Activated CD4-positive, alpha-beta T cell treated with anti-CD3 and anti-CD28 coated beads, Interleukin-2, Interleukin-4, amounts not matched to agents 100 ng/mL and 50 ng/mL, durations not matched to agents 16 hours and 8 hours (primary cell): ENCODE data around the gene SLC6A18.
A peak's percentile ranks its signal among the peaks of the same experiment; 100 is the strongest.

Experiments used
- DNase-seq: peaks from one replicate; pipeline ENCODE4 v3.0.0-alpha.2; 2020; ENCODE audit warnings: low spot score

SLC6A18 gene

DNA sequence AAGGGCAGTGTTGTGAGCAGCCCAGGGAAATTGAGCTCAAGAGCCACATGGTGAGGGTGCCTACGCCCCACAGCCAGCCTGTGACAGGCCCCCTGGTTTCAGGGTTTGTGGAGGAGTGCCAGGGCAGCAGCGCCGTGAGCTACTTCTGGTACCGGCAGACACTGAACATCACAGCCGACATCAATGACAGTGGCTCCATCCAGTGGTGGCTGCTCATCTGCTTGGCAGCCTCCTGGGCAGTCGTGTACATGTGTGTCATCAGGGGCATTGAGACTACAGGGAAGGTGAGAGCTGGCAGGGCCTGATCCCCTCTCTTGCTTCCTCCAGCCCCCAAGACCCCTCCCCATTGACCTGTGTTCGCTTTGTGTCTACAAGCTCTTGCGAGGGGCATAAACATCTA, 10.2 kb downstream of the SLC6A18 start:
- DNase-seq: no peak

DNA sequence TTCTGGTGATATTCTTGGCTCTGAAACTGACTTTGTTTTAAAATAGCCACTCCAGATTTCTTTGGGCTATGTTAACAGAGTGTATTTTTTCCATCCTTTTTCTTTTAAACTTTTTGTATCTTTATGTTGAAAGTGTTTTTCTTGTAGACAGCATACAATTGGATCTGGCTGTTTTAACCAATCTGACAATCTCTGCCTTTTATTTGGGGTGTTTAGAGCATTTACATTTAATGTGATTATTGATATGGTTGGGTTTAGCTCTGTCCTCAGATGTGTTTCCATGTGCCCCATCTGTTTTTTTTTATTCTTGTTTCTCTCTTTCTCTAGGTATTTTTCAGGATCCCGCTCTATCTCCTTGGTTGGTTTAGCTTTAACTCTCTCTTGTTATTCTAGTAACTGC, 10.7 kb downstream of the SLC6A18 start:
- DNase-seq: no peak

DNA sequence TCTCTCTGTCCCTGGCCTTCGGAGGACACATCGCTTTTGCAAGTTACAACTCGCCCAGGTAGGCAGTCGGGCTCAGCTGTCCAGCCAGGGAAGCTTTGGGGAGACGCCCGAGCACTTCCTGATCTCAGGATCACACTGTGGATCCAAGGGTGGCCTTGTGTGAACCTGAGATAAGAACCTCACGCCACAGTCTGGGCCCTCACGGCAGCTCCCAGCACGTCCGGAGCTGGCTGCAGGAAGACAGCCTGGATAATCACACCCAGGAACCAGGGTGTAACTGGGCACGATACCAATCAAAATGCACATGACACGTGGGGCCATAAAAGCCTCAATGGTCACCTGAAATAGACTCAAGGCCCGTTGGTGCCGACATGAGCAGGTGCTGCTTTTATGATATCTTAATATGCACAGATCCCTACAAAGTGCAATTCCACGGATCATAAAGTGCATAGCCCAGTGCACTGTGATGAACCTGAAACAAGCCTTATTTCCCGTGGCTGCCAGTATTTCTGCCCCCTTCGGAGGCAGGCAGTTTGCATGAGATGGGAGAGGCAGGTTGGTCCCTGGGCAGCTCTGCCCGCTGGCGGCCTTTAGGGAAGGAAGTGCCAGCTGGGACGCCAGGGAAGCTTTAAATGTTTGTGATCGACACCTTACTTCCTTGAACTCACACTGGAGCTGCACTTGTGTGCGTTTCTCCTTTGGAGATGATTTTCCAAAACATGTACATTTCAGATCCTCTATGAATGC, 14.5 kb downstream of the SLC6A18 start:
- no peak for DNase-seq

DNA sequence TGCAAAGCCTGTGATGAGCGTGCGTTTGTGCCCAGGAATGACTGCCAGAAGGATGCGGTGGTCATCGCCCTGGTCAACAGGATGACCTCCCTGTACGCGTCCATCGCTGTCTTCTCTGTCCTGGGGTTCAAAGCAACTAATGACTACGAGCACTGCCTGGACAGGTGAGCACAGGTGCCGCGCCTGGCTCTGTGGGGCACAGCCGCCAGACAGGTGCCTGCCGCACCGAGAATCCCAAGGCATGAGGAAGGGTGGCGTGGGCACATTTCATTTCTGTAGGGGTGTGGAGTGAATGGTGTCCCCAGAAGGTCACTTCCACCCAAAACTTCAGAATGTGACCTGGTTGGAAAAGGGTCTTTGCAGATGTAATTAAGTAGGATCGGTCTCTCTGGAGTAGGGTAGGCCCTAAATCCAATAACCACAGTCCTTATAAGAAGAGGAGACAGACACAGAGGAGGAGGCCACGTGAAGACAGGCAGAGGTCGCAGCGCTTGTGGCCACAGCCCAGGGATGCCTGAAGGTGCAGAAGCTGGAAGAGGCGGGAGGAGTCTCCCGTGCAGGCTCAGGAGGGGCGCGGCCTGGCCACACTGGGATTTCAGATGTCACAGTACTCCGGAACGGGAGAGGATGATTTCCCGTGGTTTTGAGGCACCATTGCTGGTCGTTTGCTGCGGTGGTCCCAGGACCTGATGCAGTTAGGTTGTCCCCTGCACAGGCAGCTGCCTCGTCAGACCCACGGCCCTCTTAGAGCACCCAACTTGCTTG, 15.5 kb downstream of the SLC6A18 start:
- DNase-seq: no peak

DNA sequence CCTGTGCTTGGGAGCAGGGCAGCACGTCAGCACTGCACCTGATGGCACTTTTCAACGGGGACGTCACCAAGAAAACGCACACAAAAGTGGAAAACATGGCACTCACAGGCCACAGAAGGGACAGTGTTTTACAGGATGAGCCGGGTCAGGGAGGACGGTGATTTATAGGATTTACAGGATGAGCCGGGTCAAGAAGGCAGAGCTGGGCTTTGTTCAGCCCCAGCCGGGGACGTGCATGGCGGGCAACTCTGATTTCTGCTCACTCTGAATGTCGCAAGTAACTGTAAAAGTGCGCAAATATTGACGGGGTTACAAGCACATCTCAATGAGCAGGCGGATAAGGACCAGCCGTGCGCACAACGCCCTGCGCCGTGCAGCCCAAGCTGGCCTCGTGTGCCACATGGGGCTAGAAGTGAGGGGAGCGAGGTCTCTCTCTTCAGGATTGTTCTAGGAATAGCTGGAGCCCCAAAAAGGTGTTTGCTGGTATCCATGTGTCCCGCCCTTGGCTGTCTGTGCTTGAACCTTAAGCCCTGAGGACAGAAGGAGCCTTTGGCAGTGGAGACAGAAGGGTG, 16.4 kb downstream of the SLC6A18 start:
- no peak for DNase-seq

DNA sequence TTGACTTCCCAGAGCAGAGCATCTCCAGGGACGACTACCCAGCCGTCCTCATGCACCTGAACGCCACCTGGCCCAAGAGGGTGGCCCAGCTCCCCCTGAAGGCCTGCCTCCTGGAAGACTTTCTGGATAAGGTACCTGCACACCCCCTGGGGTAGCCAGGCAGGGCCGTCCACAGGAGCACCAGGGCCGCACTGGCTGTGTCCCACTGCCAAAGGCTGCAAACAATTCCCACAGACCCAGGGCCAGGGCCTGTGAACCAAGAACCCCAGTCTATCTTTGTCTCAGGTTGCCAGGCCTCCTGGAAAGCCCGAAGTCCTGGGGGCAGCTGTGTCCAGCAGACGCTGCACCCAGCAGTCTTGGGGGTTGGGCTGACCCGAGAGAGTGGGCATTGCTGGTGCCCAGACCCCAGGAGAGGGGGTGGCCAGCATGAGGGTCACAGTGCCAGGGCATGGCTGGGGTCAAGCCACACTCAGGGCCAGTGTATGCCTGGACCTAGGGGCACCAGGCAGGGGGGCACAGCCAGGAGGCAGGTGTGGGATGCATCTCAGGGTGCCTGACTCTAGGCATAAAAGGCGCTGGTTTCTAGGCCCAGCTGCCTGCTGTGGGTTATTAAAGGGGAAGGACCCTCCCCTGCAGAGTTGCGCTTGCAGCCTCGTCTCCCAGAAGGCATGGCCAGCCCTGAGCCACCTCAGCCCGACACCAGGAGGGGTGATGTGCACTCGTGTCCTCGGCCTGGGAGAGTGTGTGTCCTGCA, 17.7 kb downstream of the SLC6A18 start:
- no peak for DNase-seq

DNA sequence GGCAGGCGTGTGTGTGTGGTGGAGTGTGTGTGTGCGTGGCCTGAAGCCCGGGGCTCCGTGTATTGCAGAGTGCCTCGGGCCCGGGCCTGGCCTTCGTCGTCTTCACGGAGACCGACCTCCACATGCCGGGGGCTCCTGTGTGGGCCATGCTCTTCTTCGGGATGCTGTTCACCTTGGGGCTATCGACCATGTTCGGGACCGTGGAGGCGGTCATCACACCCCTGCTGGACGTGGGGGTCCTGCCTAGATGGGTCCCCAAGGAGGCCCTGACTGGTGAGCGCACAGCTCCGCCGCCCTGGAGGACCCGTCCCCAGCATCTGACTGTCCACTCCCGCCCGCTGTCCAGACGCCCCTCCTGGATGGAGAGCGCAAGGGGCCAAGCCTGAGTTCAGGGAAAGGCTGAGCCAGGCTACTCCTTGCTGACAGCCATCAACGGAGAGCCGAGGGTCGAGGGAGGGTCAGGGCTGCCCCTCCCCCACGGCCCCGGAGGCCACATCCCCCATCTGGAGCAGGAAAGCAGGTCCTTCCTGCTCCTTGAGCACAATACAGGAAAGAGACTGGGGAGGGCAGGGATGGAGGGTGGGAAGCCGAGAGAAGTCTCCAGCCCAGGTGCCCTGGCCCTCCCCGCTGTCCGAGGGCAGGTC, 18.4 kb downstream of the SLC6A18 start:
- DNase-seq: no peak

DNA sequence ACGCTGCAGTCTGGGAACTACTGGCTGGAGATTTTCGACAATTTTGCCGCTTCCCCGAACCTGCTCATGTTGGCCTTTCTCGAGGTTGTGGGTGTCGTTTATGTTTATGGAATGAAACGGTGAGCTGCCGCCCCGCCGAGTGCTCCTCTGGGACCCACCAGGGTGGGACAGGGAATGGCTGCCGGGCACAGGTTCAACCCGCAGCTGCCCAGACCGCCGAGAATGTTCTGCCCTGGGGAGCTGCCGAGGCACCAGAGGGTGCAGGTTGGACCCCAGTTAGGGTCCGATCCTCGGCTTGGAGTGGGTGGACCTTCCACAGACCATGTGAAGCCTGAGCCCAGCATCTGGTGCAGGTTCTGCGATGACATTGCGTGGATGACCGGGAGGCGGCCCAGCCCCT, 19.1 kb downstream of the SLC6A18 start:
- DNase-seq: no peak

DNA sequence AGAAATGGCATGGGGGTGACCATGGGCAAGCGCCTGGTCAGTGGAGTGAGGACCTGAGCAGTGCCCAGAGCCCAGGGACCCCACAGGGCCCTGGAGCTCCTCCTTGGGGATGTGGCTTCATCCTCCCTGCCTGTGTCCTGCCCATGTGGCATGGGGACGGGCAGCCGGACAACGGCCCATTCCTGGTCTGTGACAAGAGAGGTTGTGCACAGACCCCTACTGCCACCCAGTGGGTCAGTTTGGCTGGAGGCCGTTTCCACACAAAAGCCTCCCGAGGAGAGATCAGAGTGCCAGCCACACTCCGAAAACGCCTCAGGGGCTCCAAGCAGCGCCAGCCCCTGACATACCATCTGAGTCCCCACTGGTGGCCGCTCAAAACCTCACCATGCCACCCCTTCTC, 19.8 kb downstream of the SLC6A18 start:
- no peak for DNase-seq

DNA sequence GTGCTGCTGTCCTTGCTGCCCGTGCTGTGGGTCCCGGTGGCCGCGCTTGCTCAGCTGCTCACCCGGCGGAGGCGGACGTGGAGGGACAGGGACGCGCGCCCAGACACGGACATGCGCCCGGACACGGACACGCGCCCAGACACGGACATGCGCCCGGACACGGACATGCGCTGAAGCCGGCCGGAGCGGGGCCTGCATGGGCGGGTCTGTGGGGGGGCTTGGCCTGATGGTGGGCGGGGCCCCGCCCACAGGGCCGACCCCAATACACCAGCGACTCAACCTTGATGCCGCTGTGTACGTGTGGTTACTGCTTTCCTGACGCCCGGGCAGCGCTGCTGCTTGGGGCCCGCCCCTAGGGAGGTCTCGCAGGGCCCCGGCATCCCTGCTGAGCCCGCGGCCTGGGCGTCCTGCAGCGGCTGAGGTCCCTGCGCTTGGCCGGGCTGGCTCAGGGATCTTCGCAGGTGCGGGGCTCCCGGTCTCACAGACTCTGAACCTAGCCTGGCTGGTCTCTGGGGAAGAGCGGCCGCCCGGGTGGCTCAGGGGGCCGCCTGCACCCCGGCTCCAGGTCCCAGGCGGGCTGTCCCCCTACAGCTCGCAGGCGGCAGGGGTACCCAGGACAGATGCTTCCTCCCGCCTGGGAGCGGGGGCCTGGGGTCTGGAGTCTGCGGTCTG, 20.9 kb downstream of the SLC6A18 start:
- DNase-seq: no peak

DNA sequence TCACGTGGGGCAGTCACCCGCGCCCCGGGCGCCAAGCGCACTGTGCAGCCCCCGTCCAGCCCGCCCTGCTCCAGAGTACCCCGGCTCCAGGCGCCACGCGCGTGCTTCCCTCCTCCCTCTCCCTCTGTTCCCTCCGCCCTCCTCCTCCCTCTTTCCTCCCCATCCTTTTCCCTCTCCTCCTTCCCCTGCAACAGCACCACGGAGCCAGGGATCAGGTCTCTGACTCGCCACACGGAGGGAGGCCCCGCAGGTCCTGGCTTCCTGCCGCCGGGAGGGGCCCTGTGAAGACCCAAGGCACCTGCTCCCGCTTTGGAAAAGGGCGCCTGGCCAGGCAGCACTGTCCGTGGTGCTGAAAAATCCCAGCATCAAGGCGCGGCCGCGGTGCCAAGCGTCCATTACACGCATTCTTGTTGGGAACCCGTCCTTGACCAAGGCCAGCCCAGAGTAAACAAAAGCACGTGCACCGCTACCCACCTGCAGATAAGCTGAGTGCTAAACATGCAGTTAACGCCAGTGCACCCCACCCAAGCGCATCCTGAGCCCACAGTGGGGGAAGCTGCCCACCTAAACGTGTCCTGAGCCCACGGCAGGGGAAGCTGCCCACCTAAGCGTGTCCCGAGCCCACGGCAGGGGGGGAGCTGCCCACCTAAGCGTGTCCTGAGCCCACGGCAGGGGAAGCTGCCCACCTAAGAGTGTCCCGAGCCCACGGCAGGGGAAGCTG, 21.7 kb downstream of the SLC6A18 start:
- peak; percentile 12 for DNase-seq

DNA sequence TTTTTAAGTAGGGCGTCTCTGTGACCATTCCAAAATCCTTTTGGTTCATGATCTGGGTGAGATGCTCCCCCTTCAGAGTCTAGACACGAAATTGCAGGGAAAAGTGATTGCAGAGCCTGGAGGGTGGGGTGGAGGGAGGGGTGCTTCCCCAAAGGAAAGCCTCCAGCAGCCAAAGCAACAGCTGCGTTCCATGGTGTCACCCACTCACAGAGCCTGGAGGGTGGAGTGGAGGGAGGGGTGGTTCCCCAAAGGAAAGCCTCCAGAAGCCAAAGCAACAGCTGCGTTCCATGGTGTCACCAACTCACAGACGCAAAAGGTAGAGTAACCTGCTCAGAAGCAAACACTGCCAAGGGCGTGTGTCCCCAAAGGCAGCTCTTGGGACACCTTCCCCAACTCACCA, 22.6 kb downstream of the SLC6A18 start:
- DNase-seq: no peak

DNA sequence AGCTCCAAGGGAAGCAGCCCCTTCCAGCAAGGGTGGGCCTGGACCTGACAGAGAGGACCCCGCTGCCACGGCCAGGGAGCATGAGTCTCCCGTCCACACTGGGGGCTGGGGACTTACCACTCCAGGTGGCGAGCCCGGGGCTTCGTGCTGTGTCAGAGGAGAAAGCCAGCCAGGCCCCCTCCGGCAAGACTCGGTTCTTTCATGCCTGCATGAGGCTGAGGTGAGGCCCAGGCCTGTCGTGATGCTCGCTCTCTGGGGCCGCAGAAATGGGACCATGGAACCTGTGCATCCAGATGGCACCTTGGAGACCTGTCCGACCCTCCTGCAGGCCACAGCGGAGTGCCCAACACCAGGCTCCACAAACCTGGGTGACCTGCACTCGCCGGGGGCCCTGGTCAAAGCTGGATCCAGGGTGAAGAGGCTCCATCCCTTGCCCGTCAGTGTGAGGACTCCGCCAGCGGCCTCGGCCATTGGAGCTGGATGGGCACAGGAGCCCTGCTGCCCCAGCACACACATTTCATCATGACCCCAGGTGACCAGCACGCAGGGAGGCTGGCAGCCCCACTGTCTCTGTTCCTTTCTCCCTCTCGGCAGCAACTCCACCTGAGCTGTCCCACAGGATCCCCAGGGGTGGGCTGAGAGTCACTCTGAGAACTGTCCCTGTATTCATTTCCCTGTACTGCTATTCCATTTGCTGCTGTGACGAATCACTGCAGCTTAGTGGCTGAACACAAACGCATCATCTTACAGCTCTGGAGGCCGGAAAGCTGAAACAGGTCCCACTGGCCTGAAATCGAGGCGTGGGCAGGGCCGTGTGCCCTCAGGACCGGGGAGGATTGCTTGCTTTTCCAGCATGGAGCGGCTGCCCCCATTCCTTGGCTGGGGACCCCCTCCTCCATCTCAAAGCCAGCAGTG, 24.4 kb downstream of the SLC6A18 start:
- no peak for DNase-seq

DNA sequence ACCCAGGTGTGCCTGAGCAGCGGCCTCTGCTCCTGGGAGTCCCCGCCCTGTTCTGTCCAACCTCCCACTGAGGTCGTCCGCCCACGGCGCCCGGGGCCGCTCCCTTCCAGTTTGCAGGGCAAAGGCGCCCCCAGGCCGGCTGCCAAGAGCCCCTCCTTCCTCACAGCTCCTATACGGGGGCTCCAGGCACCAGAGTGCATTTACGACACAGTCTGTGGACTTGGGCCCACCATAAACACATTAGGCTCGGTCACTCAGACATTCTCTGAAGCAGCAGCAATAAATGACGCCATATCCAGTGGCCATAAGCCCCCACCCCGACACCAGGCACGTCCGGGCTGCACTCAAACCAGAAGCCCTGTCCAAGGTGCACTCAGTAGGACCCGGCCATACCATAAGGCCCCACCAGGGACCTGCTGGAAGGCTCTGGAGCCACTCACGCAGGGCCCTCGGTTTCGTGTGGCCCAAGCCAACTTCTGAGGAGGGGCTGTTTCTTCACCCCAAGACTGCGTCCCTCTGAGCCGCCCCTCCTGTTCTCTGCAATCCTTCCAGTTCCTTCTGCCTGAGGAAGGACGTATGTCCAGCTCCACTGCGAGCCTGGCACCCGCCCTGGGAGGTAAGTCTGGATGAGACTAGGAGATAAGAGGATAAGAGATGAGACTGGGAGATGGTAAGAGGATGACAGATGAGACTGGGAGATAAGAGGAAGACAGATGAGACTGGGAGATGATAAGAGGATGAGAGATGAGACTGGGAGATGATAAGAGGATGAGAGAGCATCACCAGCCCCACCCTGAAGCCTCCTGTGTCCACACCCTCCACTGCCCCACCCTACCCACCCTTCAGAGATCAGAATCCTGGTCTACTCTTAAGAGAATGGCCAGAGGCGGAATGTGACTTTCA, 26.7 kb downstream of the SLC6A18 start:
- DNase-seq: no peak

DNA sequence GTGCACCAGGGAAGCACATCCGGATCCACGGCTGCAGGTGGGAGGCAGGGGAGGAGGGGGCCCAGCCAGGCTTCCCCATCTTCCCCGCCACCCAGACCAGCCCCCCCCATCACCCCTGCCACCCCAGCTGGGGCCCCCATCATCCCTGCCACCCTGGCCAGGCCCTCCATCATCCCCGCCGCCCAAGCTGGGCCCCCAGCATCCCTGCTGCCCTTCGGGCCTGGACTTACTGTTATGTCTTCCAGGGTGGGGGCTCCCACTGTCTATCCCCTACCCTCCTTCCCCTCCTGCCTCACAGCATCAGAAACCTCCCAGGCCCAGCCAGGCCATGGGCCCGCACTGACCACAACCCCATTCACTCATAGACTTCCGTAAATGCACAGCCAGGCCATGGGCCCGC, 27.5 kb downstream of the SLC6A18 start:
- no peak for DNase-seq

DNA sequence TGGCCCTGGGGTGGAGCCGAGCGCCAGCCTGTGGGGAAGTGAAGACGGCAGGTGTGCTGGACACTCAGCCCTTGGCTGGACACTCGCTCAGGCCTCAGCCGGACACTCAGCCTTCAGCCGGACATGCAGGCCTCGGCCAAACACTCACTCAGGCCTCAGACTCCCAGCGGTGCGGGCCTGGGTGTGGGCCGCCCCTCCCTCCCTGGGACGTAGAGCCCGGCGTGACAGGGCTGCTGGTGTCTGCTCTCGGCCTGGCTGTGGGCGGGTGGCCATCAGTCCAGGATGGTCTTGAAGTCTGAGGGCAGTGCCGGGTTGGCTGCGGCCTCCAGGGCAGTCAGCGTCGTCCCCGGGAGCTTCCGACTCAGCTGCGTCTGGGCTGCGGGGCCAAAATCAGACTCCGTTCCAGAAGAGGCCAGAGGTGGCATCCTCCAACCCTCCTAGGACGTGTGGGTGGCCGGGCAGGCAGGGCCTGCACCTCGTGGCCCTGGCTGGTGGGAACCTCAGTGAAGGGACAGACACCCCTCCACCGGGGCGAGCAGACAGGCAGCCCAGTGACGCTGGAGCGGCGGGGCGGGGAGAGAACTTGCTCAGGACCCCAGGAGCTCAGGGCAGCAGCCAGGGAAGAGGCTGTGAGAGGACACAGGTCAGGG, 28.4 kb downstream of the SLC6A18 start:
- no peak for DNase-seq

DNA sequence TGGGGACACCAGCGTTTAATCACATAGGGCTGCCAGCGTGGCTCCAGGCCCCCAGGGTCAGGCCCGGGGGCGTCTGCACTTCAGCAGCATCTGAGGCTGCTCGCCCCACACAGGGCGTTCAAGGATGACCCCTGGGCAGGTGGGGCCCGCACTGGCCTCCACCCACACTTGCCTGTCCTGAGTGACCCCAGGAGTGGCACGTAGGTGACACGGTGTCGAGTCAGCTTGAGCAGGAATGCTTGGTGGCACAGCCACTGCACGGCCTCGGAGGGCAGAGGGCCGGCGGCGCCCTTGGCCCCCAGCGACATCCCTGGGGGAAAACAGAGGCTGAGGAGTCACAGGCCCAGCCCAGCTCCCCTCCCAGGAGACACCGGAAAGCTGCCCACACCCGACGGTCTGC, 29.0 kb downstream of the SLC6A18 start:
- DNase-seq: no peak

DNA sequence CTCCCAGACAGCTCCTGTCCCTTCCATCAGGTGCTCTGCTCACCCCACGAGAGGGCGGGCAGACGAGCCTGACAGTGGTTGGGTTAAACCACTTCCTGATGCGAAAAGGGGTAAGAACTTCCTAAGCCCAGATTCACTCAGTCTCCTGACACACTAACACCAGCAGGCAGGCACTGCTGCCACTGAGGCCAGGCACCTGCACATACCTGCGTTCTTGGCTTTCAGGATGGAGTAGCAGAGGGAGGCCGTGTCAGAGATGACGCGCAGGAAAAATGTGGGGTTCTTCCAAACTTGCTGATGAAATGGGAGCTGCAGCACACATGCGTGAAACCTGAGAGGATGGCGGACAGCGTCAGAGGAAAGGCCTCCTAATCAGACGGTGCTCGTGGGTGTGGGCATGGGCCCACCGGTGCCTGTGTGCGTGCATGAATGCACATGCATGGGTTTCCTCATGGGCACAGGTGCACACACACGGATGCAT, 29.9 kb downstream of the SLC6A18 start:
- peak; percentile 50 for DNase-seq
